ENCODE data around the gene C2CD3. TPM values are rescaled to one million over a fixed set of nuclear protein-coding genes. Genes with fewer than 3 reads are reported as not detected.

The C2CD3 gene
- total and polyA plus RNA-seq, 2 of the 4 experiments (the other 2 are of a cell fraction), result 11.1 to 19.2 TPM

- H2BK20ac ChIP-seq (ENCODE audit: low read depth, low read length), result no peak overlapping the region
Observed at GRCh38 chr11:73989156-73989555, 181.6 kb downstream of the C2CD3 start.

More at GRCh38 chr11:73989156-73989555, 181.6 kb downstream of the C2CD3 start:
- Histone ChIP-seq H3K56ac (ENCODE audit: extremely low read depth, insufficient read depth, low read length) (no peak overlapping the region), H3K14ac (replicated peaks; ENCODE audit: low read depth, low read length) (no peak overlapping the region), H3K4ac (ENCODE audit: low read depth, low read length) (no peak overlapping the region), H3K9me3 (ENCODE audit: control insufficient read depth, insufficient read depth, low read length) (no peaks in the 10 kb centered on the region), H4K20me1 (ENCODE audit: insufficient read depth, low read length) (no peaks in the 10 kb centered on the region), H2AK5ac (ENCODE audit: low read depth, low read length) (no peak overlapping the region), H3K18ac (ENCODE audit: low read depth, low read length) (no peak overlapping the region), H2BK15ac (ENCODE audit: low read depth, low read length) (no peak overlapping the region), H3K27me3 (ENCODE audit: control insufficient read depth, insufficient read depth, low read length) (no peaks in the 10 kb centered on the region; the same call in 1 of the 2 replicates), H3K79me1 (ENCODE audit: low read depth in 1 of 2, low read length in 2 of 2) (no peaks in the 10 kb centered on the region), H3K27ac (ENCODE audit: insufficient read depth, low read length) (no peak overlapping the region), H4K5ac (ENCODE audit: low read depth, low read length) (no peak overlapping the region), H2AFZ (replicated peaks; ENCODE audit: low read length, poor library complexity) (no peak overlapping the region), H2BK120ac (ENCODE audit: low read depth, low read length) (no peak overlapping the region), H3K36me3 (ENCODE audit: control insufficient read depth, insufficient read depth, low read length) (no peaks in the 10 kb centered on the region), H3K4me2 (ENCODE audit: low read depth, low read length) (no peak overlapping the region), H3K9ac (ENCODE audit: low read depth, low read length) (no peak overlapping the region), H2BK5ac (ENCODE audit: low read depth, low read length, poor library complexity, severe bottlenecking) (no peak overlapping the region), H3K23ac (ENCODE audit: low read depth, low read length) (no peak overlapping the region), H2AK9ac (replicated peaks; ENCODE audit: low read depth, low read length, poor library complexity) (no peak overlapping the region), H3K4me3 (ENCODE audit: insufficient read depth, low read depth, low read length) (no peak overlapping the region), H4K8ac (ENCODE audit: low read depth in 2 of 2, low read length in 2 of 2) (no peak overlapping the region), H4K91ac (ENCODE audit: insufficient read depth, low read depth, low read length) (no peak overlapping the region), H3K9me1 (ENCODE audit: insufficient read depth, low read length) (no peaks in the 10 kb centered on the region), H3K4me1 (ENCODE audit: control insufficient read depth, insufficient read depth, low read length) (no peaks in the 10 kb centered on the region)
- DNase-seq (no peak), ATAC-seq (ENCODE audit: low read depth) (no peak)
- POLR2A ChIA-PET (ENCODE audit: unreplicated experiment), result no interaction called here
- intact Hi-C loops (cut with micrococcal nuclease), result loop anchor here (10.0 kb wide), 1 partner anchor 326 kb away; the partner anchor contains the start of gene P4HA3
- in situ Hi-C loops (cut with MboI; ENCODE audit: low sequenced_read_pairs), result no loop called here
- 100% methylated on average over 2 of the region's 6 CpGs; no CpG with 5 or more reads in 1 of the 2 experiments for WGBS, 2 experiments (ENCODE audit: extremely low coverage in 2 of 2, insufficient read length in 1 of 2)
- TF ChIP-seq RFX5 (IDR thresholded peaks at IDR 0.05; ENCODE audit: low read depth, low read length) (no peak), RAD21 (IDR thresholded peaks at IDR 0.05; ENCODE audit: low read length) (peak; percentile 14; the same call in 1 of the 2 replicates), NFE2L2 (IDR thresholded peaks at IDR 0.05; ENCODE audit: low read depth, low read length) (no peak), POLR2A (IDR thresholded peaks at IDR 0.05; ENCODE audit: low read depth, low read length) (no peak), MAZ (IDR thresholded peaks at IDR 0.05; ENCODE audit: borderline replicate concordance, low read depth, low read length) (no peak), SMC3 (IDR thresholded peaks at IDR 0.05; ENCODE audit: low read depth, low read length) (peak; percentile 22; the same call in 1 of the 2 replicates), FOS (IDR thresholded peaks at IDR 0.05; ENCODE audit: low read depth, low read length) (no peak)
- no TSS peak for BruUV-seq (replicated peaks)
- CTCF ChIA-PET, result no interaction called here
- dilution Hi-C loops (cut with HindIII; ENCODE audit: low sequenced_read_pairs, unreplicated experiment), result no loop called here
